ENCODE data around the gene EFNA5.

DNA sequence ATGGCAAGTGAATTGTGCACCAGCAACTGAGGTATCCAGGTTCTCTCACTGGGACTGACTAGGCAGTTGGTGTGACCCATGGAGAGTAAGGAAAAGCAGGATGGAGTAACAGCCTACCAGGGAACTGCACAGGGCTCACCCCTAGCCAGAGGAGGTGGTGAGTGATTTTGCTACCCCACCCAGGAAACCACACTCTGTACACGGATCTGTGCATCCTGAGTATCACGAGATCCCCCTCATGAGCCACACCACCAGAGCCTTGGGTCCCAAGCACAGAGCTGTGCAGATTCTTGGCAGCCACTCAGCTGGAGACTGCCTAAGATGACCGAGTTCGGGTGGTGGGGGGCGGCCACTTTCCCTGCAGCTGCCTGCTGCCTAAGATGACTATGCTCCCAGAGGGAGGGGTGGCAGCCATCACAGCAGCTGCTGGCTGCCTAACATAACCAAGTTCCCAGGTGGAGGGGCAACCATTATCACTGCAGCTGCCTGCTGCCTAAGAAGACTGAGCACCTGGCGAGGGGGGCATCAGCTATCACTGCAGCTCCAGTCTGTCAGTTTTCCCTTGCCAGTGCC is 48.4 kb upstream of the EFNA5 start:
- TF ChIP-seq CTCF (conservative IDR thresholded peaks at IDR 0.05; ENCODE audit: low read depth in 2 of 2): no peak
- TF ChIP-seq EZH2 (IDR thresholded peaks at IDR 0.05; ENCODE audit: low read depth, unreplicated experiment): no peak
- TF ChIP-seq EZH2phosphoT487 (IDR thresholded peaks at IDR 0.05; ENCODE audit: unreplicated experiment): no peak
- TF ChIP-seq, protein P1, sequence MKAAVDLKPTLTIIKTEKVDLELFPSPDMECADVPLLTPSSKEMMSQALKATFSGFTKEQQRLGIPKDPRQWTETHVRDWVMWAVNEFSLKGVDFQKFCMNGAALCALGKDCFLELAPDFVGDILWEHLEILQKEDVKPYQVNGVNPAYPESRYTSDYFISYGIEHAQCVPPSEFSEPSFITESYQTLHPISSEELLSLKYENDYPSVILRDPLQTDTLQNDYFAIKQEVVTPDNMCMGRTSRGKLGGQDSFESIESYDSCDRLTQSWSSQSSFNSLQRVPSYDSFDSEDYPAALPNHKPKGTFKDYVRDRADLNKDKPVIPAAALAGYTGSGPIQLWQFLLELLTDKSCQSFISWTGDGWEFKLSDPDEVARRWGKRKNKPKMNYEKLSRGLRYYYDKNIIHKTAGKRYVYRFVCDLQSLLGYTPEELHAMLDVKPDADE (IDR thresholded peaks at IDR 0.05): no peak
